GM19025 (cell line): ENCODE measurements around the gene HUNK.
"Not testable (repeated sequence)": the region's sequence is repeated elsewhere in the genome, so short reads cannot be mapped to it uniquely, and the experiment has no call there.

Experiments
- ATAC-seq: cut with Tn5 transposase; IDR thresholded peaks from one replicate; pipeline ENCODE4 v1.9.1; 2021; ENCODE audit warnings: mild to moderate bottlenecking, low read depth, moderate library complexity; ENCODE audit not compliant: unreplicated experiment

The HUNK gene

DNA sequence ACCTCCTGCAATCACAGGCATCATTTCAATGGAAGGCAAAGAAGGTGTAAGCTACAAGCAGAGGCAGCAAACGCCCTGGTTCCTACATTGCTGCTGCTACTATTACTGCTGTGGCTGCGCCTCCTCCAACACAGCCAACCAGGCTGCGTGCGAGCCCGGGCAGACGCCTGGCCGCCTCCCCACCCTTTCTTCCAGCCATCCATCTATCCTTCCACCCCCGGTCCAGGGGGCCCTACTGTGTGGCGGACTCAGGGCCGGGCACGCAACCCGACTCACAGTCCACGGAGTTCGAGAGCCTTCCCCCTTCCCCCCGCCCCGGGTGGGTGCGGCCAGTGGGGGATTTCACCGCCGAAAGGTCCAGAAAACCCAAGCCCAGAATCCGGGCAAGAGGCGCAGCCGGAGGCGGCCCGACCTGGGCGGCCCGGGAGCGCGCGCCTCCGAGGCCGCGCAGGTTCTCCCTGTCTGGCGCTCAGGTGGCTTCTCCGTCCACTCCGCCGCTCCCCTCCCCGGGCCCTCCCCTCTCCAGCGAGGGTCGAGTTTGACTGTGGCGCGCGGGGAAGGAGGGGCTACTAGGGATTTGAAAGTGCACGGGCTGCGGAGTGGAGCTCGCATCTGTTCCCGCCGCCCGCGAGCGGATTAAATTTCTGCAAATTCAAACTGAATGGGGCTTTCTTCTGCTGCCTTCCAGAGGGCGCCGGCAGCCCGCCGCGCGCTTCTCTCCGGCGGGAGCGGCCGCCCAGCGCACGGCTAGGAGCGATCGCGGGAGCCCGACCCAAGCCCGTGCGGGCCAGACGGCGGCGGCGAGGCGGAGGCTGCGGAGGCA lies at the start of gene HUNK:
Gene HUNK, plus strand, starts transcription at position 569 of the 823 bp plus-strand sequence. CDS start 655 bp downstream, outside the sequence.
- ATAC-seq: no peak

DNA sequence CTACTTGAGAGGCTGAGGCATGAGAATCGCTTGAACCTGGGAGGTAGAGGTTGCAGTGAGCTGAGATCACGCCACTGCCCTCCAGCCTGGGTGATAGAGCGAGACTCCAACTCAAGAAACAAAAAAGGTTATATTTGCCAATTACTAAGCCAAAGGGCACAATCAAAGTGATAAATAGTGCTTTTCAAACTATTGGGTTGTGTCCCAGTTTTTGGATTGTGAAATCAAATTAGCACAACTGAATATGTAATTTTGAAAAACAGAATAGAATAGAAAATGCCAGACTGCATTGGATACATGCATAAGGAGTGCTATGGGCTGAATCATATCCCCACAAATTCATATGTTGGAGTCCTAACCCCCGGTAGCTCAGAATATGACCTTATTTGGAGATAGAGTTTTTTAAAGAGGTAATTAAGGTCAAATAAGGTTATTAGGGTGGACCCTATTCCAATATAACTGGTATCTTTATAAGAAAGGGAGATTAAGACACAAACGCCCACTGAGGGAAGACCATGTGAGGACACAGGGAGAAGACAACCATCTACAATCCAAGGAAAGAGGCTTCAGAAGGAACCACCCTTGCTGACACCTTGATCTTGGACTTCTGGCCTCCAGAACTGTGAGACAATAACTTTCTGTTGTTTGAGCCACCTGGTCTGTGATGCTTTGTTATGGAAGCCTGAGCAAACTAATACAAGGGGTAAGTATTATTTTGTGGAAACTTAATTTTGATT lies 42.9 kb upstream of the HUNK start:
- no peak for ATAC-seq

- no peak for ATAC-seq
Measured at GRCh38 chr21:31830701-31831100, 42.1 kb upstream of the HUNK start.

DNA sequence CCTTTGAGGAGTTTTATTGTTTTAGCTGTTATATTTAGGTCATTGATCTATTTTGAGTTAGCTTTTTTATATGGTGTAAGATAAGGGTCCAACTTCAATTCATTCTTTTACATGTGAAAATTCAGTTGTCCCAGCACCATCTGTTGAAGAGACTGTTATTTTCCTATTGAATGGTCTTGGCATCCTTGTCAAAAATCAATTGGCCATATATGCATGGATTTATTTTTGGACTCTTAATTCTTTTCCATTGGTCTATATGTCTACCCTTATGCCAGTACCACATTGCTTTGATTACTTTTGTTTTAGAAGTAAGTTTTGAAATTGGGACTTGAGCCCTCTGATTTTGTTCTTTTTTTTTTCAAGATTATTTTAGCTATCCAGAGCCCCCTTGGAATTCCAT lies 35.8 kb upstream of the HUNK start:
- no peak for ATAC-seq

GRCh38 chr21:31837618-31838390 lies 35.0 kb upstream of the HUNK start:
- no peak for ATAC-seq

GRCh38 chr21:31838586-31839355 lies 34.0 kb upstream of the HUNK start:
- ATAC-seq: no peak

- ATAC-seq: no peak
Measured at GRCh38 chr21:31844206-31844605, 28.6 kb upstream of the HUNK start.

GRCh38 chr21:31845151-31845729 lies 27.6 kb upstream of the HUNK start:
- ATAC-seq: no peak

- no peak for ATAC-seq
Measured at GRCh38 chr21:31846690-31847089, 26.1 kb upstream of the HUNK start.

DNA sequence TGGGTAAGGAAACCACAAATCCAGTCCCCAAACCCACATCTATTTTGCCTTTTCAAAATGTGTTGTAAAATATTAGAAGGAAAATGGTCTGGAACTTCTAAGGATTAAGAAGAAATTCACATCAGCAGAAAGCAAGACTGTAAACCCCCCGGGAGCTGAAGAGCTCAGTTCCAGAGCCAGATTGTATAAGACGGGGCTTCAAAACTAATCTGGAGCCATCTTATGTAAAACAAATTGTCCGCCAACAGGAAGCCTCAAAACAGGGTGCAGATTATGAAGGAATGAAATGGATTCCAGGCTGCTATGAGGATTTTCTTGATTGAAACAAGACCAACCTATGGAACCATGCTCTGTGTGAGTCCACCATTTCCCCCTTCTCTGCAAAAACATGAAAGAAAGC lies 25.1 kb upstream of the HUNK start:
- no peak for ATAC-seq

- ATAC-seq: no peak
Measured at GRCh38 chr21:31848326-31848985, 24.4 kb upstream of the HUNK start.

- no peak for ATAC-seq
Measured at GRCh38 chr21:31850886-31851285, 21.9 kb upstream of the HUNK start.

DNA sequence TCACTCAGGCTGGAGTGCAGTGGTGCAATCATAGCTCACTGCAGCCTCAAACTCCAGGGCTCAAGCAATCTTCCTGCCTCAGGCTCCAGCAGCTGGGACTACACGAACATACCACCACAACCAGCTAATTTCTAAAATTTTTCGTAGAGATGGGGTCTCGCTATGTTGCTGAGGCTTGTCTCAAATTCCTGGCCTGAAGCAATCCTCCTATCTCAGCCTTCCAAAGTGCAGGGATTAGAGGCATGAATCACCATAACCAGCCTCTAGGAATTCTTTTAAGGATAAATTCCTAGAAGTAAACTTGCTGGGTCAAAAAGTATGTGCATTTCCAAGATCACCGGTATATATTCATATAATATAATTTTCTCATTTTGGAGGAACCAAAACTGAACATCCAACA lies 17.6 kb upstream of the HUNK start:
- ATAC-seq: no peak

DNA sequence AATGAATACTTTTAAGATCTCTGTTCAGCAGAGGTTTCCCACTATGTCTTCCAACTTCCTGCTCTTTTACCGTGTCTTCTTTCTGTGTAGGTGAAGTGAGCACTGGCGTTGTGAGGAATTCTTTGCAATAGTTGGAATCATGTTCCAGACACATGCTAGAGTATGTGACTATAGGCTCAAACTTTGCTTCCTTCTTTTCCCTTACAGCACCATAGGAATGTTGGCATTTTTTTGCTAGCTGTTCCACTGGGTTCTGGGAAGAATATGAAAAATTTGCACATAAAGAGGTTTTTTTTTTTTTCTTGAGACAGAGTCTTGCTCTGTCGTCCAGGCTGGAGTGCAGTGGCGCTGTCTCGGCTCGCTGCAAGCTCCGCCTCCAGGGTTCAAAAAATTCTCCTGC lies 15.7 kb upstream of the HUNK start:
- ATAC-seq: no peak

DNA sequence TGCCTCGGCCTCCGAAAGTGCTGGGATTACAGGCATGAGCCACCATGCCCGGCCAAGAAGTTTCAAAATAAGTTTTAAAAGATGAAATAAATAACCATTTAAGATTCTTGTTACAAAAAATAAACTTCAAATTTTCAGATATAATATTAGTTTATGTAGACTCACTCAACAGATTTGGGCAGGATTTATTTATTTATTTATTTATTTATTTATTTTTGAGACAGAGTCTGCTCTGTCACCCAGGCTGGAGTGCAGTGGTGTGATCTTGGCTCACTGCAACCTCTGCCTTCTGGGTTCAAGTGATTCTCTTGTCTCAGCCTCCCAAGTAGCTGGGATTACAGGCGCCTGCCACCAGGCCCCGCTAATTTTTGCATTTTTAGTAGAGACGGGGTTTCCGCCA lies 15.2 kb upstream of the HUNK start:
- not testable (repeated sequence) for ATAC-seq

- no peak for ATAC-seq
Measured at GRCh38 chr21:31860851-31861250, 12.0 kb upstream of the HUNK start.

- ATAC-seq: no peak
Measured at GRCh38 chr21:31862078-31862477, 10.7 kb upstream of the HUNK start.

- no peak for ATAC-seq
Measured at GRCh38 chr21:31865429-31865970, 7.3 kb upstream of the HUNK start.

- ATAC-seq: no peak
Measured at GRCh38 chr21:31866077-31866511, 6.7 kb upstream of the HUNK start.
